IMR-90 (cell line): ENCODE data around the gene SERPINA7. TPM values are rescaled to one million over a fixed set of nuclear protein-coding genes. Genes with fewer than 3 reads are reported as not detected.

ENCODE experiments used
- ATAC-seq: fragments of 200-7000 bp; cut with Tn5 transposase; 2 replicates; pipeline ENCODE4 v1.9.1; 2020; ENCODE audit warnings: low read depth, mild to moderate bottlenecking, moderate library complexity
- BruUV-seq: library from RNA; stranded (reverse); fragments of 400-500 nt; replicated peaks from 2 replicates; lab custom pipeline; 2021; lab: Mats Ljungman, UMichigan
- CTCF ChIA-PET: fragments of 300-600 bp; formaldehyde crosslinking; extraction: SDS; loops from one replicate; lab custom pipeline; 2021; ENCODE audit warnings: antibody characterized with exemption; lab: Yijun Ruan, JAX
- POLR2A ChIA-PET: fragments of 300-600 bp; sonication (Branson Sonifier 250); formaldehyde crosslinking; loops from one replicate; lab custom pipeline; 2022; ENCODE audit warnings: antibody characterized with exemption; ENCODE audit not compliant: unreplicated experiment; lab: Charles Lee
- DNase-seq: peaks from one replicate; pipeline ENCODE4 v3.0.0; 2013
- H2AFZ ChIP-seq: replicated peaks from 2 replicates; pipeline ENCODE3; 2013; ENCODE audit warnings: low read length, mild to moderate bottlenecking; ENCODE audit not compliant: poor library complexity
- H2AK5ac ChIP-seq: 2 replicates; pipeline ENCODE4 v1.6.1; 2013; ENCODE audit warnings: low read depth, low read length, inconsistent platforms
- H2AK9ac ChIP-seq: replicated peaks from 2 replicates; pipeline ENCODE3; 2013; ENCODE audit warnings: mild to moderate bottlenecking, low read depth, low read length, moderate library complexity; ENCODE audit not compliant: poor library complexity
- H2BK120ac ChIP-seq: 2 replicates; pipeline ENCODE4 v1.6.1; 2013; ENCODE audit warnings: low read depth, low read length, inconsistent platforms
- H2BK15ac ChIP-seq: 3 replicates; pipeline ENCODE4 v1.6.1; 2013; ENCODE audit warnings: low read depth, low read length, inconsistent platforms
- H2BK20ac ChIP-seq: 2 replicates; pipeline ENCODE4 v1.6.1; 2013; ENCODE audit warnings: low read depth, mild to moderate bottlenecking, inconsistent platforms, low read length, moderate library complexity
- H2BK5ac ChIP-seq: 2 replicates; pipeline ENCODE4 v1.6.1; 2013; ENCODE audit warnings: mild to moderate bottlenecking, low read depth, low read length, inconsistent platforms; ENCODE audit not compliant: poor library complexity, severe bottlenecking
- H3K14ac ChIP-seq: replicated peaks from 2 replicates; pipeline ENCODE4 v1.6.1; 2013; ENCODE audit warnings: low read depth, low read length, inconsistent platforms
- H3K18ac ChIP-seq: 2 replicates; pipeline ENCODE4 v1.6.1; 2013; ENCODE audit warnings: low read depth, low read length, control low read depth
- H3K23ac ChIP-seq: 2 replicates; pipeline ENCODE4 v1.6.1; 2013; ENCODE audit warnings: low read depth, low read length, inconsistent platforms
- H3K27ac ChIP-seq: 2 replicates; pipeline ENCODE4 v1.5.1; 2013; ENCODE audit warnings: mild to moderate bottlenecking, control low read depth, low read length; ENCODE audit not compliant: insufficient read depth
- H3K27me3 ChIP-seq: 2 replicates; pipeline ENCODE4 v1.6.1; 2013; ENCODE audit warnings: low read length; ENCODE audit not compliant: control insufficient read depth, insufficient read depth
- H3K36me3 ChIP-seq: 2 replicates; pipeline ENCODE4 v1.6.1; 2013; ENCODE audit warnings: low read length, mixed read lengths; ENCODE audit not compliant: control insufficient read depth, insufficient read depth
- H3K4ac ChIP-seq: 2 replicates; pipeline ENCODE4 v1.6.1; 2013; ENCODE audit warnings: low read depth, low read length, inconsistent platforms
- H3K4me1 ChIP-seq: 2 replicates; pipeline ENCODE4 v1.6.1; 2013; ENCODE audit warnings: low read length, mixed read lengths; ENCODE audit not compliant: control insufficient read depth, insufficient read depth
- H3K4me2 ChIP-seq: 2 replicates; pipeline ENCODE4 v1.6.1; 2013; ENCODE audit warnings: low read depth, mild to moderate bottlenecking, control low read depth, low read length, moderate library complexity
- H3K4me3 ChIP-seq: 2 replicates; pipeline ENCODE4 v1.5.1; 2013; ENCODE audit warnings: low read depth, mild to moderate bottlenecking, control low read depth, low read length, moderate library complexity; ENCODE audit not compliant: insufficient read depth
- H3K56ac ChIP-seq: 2 replicates; pipeline ENCODE4 v1.6.1; 2013; ENCODE audit warnings: low read length, inconsistent platforms; ENCODE audit not compliant: insufficient read depth; ENCODE audit errors: extremely low read depth
- H3K79me1 ChIP-seq, 2 experiments: 2 replicates each; pipeline ENCODE4 v1.6.1; 2013; ENCODE audit warnings: low read length in 2 of 2, inconsistent platforms in 1 of 2, low read depth in 1 of 2
- H3K9ac ChIP-seq: 2 replicates; pipeline ENCODE4 v1.6.1; 2013; ENCODE audit warnings: low read depth, low read length, control low read depth
- H3K9me1 ChIP-seq: 2 replicates; pipeline ENCODE4 v1.6.1; 2013; ENCODE audit warnings: low read length, inconsistent platforms; ENCODE audit not compliant: insufficient read depth
- H3K9me3 ChIP-seq: 2 replicates; pipeline ENCODE4 v1.6.1; 2013; ENCODE audit warnings: low read length; ENCODE audit not compliant: control insufficient read depth, insufficient read depth
- H4K20me1 ChIP-seq: 2 replicates; pipeline ENCODE4 v1.6.1; 2013; ENCODE audit warnings: low read length, inconsistent platforms; ENCODE audit not compliant: insufficient read depth
- H4K5ac ChIP-seq: 2 replicates; pipeline ENCODE4 v1.6.1; 2013; ENCODE audit warnings: mild to moderate bottlenecking, low read depth, low read length, control low read depth
- H4K8ac ChIP-seq, 2 experiments: 2 replicates each; pipeline ENCODE4 v1.6.1; 2013; ENCODE audit warnings: low read depth in 2 of 2, low read length in 2 of 2, control low read depth in 1 of 2, inconsistent platforms in 1 of 2
- H4K91ac ChIP-seq: 2 replicates; pipeline ENCODE4 v1.6.1; 2013; ENCODE audit warnings: low read depth, low read length, inconsistent platforms; ENCODE audit not compliant: insufficient read depth
- CEBPB ChIP-seq: IDR thresholded peaks from 2 replicates; pipeline ENCODE4 v1.6.1; 2012; ENCODE audit warnings: low read depth, low read length, improper control_type of control experiment
- MAFK ChIP-seq: IDR thresholded peaks from 2 replicates; pipeline ENCODE4 v1.6.1; 2012; ENCODE audit warnings: low read depth, low read length, improper control_type of control experiment
- MAZ ChIP-seq: IDR thresholded peaks from 2 replicates; pipeline ENCODE4 v1.6.1; 2012; ENCODE audit warnings: low read depth, mild to moderate bottlenecking, low read length, improper control_type of control experiment, moderate library complexity, borderline replicate concordance
- POLR2A ChIP-seq: IDR thresholded peaks from 2 replicates; pipeline ENCODE4 v1.6.1; 2012; ENCODE audit warnings: mild to moderate bottlenecking, low read depth, low read length
- RCOR1 ChIP-seq: IDR thresholded peaks from 2 replicates; pipeline ENCODE4 v1.6.1; 2012; ENCODE audit warnings: mild to moderate bottlenecking, low read length, improper control_type of control experiment; ENCODE audit not compliant: insufficient replicate concordance
- WGBS, 2 experiments: methylation state at CpG; one replicate each; pipeline versions ENCODE4 v1.1.5 to v1.1.7; 2013; ENCODE audit warnings: missing lambda C conversion rate in 2 of 2; ENCODE audit not compliant: insufficient read length in 1 of 2; ENCODE audit errors: extremely low coverage in 2 of 2; 5-methylcytosine and 5-hydroxymethylcytosine counted together
- dilution Hi-C: fragments of 300-500 bp; cut with HindIII; formaldehyde crosslinking; loops from one replicate; pipeline ENCODE4 v1.14.3; 2018; ENCODE audit warnings: low sequenced_read_pairs; ENCODE audit not compliant: unreplicated experiment
- in situ Hi-C: fragments of 300-500 bp; cut with MboI; formaldehyde crosslinking; loops from 3 replicates; pipeline ENCODE4 v1.14.3; 2019; ENCODE audit warnings: low sequenced_read_pairs, inconsistent platforms, mixed read lengths
- intact Hi-C: fragments of 100-400 bp; cut with micrococcal nuclease; formaldehyde crosslinking; loops from 2 replicates; pipeline ENCODE4 v1.10.0; 2022
- polyA plus RNA-seq, 3 experiments: library from polyadenylated mRNA; depleted of rRNA; stranded (reverse); fragments of >200 nt; gene quantifications; 2 replicates each; pipeline ENCODE4 v1.2.3, GENCODE V29; 2012; ENCODE audit warnings: low replicate concordance in 1 of 3
- total RNA-seq: library from RNA; depleted of rRNA; stranded (reverse); fragments of >200 nt; gene quantifications from 2 replicates; pipeline ENCODE4 v1.2.3, GENCODE V29; 2012

SERPINA7 gene
- total and polyA plus RNA-seq, 2 of the 4 experiments (the other 2 are of a cell fraction): not detected

GRCh38 chrX:106069048-106069447 lies 30.5 kb upstream of the SERPINA7 start:
- BruUV-seq: no TSS peak
- H2AK5ac ChIP-seq: no peak overlapping the region
- POLR2A ChIA-PET: no interaction called here
- H3K9me1 ChIP-seq: no peaks in the 10 kb centered on the region
- H3K56ac ChIP-seq: no peak overlapping the region
- H2BK120ac ChIP-seq: no peak overlapping the region
- no peak overlapping the region for H3K18ac ChIP-seq
- H3K79me1 ChIP-seq: no peaks in the 10 kb centered on the region
- DNase-seq: no peak
- H3K14ac ChIP-seq: no peak overlapping the region
- H3K9me3 ChIP-seq: peaks cover 2% of the 10 kb centered on the region
- H4K8ac ChIP-seq: no peak overlapping the region
- no peak overlapping the region for H3K4me3 ChIP-seq
- H3K9ac ChIP-seq: no peak overlapping the region
- no peak for ATAC-seq
- no peak overlapping the region for H3K4me2 ChIP-seq
- H4K20me1 ChIP-seq: no peaks in the 10 kb centered on the region
- H3K4ac ChIP-seq: no peak overlapping the region
- H4K91ac ChIP-seq: no peak overlapping the region
- no peak overlapping the region for H2AK9ac ChIP-seq
- WGBS, 2 experiments: 44% methylated on average over 2 of the region's 3 CpGs; no CpG with 5 or more reads in 1 of the 2 experiments
- H3K27ac ChIP-seq: no peak overlapping the region
- no peak overlapping the region for H2AFZ ChIP-seq
- no peaks in the 10 kb centered on the region for H3K4me1 ChIP-seq
- no peak overlapping the region for H3K23ac ChIP-seq
- intact Hi-C loops: no loop called here
- no peaks in the 10 kb centered on the region for H3K36me3 ChIP-seq
- no peak overlapping the region for H2BK20ac ChIP-seq
- dilution Hi-C loops: no loop called here
- H2BK15ac ChIP-seq: no peak overlapping the region
- H4K5ac ChIP-seq: no peak overlapping the region
- in situ Hi-C loops: no loop called here
- CTCF ChIA-PET: no interaction called here
- H2BK5ac ChIP-seq: no peak overlapping the region
- peaks cover 2% of the 10 kb centered on the region; the same call in 1 of the 2 replicates for H3K27me3 ChIP-seq
- TF ChIP-seq MAFK (no peak), RCOR1 (no peak), POLR2A (no peak), CEBPB (peak; percentile 81), MAZ (no peak)
